GOT3 (cell line): ENCODE results near the gene AKAP12.

ENCODE experiments used
- DNase-seq: peaks from one replicate; lab custom pipeline; 2025; ENCODE audit warnings: mixed read lengths; lab: John Stamatoyannopoulos, UW

Gene AKAP12

DNA sequence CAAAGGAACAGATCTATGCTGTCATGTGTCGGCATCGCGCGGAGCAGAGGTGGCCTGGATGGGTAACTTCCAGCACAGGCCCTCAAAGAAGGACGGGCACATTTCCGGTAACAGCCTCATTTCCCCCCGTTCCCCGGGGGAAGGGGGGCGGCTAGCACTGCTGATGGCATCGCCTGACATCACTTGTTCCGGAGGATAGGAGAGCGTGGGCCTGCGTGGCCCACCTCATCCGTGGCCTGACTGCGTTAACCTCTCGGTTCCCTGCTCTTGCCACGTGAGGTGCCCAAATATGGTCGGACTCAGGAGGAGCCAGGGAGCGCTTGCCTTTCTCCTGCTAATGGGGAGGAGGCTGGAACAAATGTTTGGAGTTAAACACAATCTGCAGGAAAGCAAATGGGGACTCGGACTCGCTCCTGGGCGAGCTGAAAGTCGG is at the start of gene AKAP12:
Gene AKAP12 (plus strand): TSS at position 365 of the 433 bp plus-strand sequence. CDS start 596 bp downstream, outside the sequence.
- DNase-seq, result no peak

- DNase-seq, result no peak
These were observed 48.2 kb upstream of the AKAP12 start for GRCh38 chr6:151191527-151191926.

GRCh38 chr6:151196555-151196954 is 43.2 kb upstream of the AKAP12 start:
- no peak for DNase-seq

DNA sequence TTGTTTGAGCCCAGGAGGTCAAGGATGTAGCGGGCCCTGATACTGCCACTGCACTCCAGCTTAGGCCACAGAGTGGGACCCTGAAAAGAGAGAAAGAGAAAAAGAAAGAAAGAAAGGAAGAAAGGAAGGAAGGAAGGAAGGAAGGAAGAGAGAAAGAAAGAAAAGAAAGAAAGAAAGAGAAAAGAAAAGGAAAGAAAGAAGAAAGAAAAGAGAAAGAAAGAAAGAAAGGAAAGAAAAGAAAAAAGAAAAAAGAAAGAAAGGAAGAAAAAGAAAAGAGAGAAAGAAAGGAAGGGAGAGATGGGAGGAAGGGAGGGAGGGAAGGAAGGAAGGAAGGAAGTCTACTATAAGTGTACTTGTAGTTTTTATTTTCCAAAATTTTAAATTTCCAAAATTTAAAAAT is 42.2 kb upstream of the AKAP12 start:
- no peak for DNase-seq

- DNase-seq, result no peak
These were observed 39.8 kb upstream of the AKAP12 start for GRCh38 chr6:151199991-151200390.

- DNase-seq, result no peak
These were observed 33.8 kb upstream of the AKAP12 start for GRCh38 chr6:151205721-151206600.

DNA sequence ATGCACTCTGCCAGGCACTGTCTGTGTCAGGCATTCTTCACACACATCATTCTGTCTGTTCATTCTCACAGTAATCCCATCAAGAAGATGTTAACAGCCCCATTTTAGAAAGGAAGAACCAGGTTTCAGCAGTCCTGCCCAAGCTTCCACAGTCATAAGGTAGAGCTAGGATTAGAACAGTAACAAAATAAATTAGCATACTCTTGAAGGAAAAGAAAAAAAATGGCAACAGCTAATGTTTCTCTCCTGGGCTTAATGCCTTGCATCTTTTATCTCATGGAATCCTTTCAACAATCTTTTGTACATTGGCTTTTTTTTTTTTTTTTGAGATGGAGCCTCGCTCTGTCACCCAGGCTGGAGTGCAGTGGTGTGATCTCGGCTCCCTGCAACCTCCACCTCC is 32.1 kb upstream of the AKAP12 start:
- no peak for DNase-seq

DNA sequence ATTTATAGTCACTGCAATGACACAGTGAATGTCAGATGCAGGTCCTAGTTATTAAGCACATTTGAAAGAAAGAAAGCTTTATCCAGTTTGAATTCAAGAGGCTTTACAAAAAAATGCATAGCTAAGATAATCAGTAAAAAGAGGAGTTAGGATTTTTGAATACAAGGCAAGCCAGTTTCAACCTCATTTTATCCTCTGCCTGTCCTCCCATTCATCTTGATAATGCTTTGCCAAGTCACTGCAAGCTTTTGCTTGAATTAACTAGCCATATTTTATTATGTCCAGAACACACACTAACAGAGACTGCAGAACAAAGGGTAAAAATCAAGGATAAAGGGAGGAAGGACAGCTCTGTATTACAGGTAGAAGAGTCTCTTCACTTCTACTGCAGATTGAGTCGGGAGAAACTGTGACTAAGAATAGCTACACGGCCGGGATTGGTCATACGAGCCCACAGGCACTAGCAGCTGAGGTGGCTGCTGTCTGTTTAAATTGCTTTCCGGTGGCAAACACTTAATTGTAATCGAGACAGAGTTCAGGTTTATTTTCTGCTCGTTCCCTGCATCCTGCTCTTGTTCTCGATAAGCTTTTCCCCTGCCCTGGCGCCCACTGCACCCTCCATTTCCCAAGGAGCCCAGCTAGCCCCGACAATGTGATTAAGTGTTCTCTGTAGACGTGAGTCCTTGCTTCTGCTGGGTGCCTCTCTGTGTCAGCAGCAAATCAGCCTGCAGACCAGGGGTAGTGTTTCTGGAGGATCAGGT is 30.5 kb upstream of the AKAP12 start:
- no peak for DNase-seq

DNA sequence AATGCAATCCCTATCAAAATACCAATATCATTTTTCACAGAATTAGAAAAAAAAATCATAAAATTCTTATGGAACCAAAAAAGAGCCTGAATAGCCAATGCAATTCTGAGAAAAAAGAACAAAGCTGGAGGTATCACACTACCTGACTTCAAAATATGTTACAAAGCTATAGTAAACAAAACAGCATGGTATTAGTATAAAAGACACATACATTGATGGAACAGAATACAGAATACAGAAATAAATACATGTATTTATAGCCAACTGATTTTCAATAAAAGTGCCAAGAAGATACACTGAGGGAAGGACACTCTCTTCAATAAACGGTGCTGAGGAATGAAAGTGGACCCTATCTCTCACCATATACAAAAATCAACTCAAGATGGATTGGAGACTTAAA is 28.7 kb upstream of the AKAP12 start:
- no peak for DNase-seq

DNA sequence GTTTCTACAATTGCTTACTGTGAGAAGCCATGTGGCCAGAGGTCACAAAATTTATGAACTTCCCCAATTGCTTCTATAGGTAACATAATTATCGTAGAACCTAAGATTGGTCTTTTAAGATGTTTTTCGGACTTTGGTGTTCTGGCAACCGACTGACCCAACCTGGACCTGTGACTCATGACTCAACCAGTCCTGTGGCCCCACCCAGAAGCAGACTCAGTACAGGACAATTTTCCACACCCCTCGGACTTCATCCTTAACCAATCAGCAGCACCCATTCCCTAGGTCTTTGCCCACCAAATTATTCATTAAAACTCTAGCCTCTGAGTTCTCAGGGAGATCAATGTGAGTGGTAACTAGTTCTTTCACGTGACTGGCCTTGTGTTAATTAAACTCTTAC is 26.4 kb upstream of the AKAP12 start:
- DNase-seq, result no peak

GRCh38 chr6:151215999-151216398 is 23.8 kb upstream of the AKAP12 start:
- DNase-seq, result no peak

DNA sequence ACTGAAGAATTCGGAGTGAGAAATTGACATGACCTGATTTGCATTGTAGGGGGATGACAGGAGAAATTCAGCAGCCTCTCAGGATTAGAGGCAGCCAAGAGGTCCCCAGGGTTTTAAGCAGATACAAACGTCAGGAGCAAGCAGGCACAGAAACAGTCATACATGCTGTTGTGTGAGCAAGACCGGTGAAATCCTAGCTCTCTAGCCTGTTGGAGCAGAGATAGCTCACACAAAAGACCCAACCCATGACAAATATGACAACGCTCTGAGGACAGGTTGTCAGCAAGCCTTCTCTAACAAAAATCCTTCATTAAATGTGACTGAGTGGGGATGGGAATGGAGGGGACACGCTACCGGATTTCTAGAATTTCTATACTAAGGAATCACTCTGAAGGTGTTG is 23.0 kb upstream of the AKAP12 start:
- no peak for DNase-seq

GRCh38 chr6:151219192-151219591 is 20.6 kb upstream of the AKAP12 start:
- no peak for DNase-seq

- DNase-seq, result no peak
These were observed 15.7 kb upstream of the AKAP12 start for GRCh38 chr6:151224076-151224475.

GRCh38 chr6:151225919-151226318 is 13.8 kb upstream of the AKAP12 start:
- DNase-seq, result no peak

DNA sequence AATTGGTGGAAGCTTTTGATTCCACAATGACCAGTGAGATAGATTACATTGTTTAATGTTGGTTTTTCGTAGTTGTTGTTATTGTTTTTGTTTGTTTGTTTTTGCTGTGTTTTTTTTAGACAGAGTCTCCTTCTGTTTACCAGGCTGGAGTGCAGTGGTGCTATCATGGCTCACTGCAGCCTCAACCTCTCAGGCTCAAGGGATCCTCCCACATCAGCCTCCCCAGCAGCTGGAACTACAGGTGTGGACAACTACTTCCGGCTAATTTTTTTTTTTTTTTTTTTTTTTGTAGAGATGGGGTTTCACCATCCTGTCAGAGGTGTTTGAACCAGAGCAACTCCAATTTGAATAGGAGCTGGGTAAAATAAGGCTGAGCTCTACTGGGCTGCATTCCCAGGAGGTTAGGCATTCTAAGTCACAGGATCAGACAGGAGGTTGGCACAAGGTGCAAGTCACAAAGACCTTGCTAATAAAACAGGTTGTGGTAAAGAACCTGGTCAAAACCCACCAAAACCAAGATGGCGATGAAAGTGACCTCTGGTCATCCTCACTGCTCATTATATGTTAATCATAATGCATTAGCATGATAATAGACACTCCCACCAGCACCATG is 10.9 kb upstream of the AKAP12 start:
- no peak for DNase-seq

- no peak for DNase-seq
These were observed 10.1 kb upstream of the AKAP12 start for GRCh38 chr6:151229401-151230276.

GRCh38 chr6:151230277-151230577 is 9.5 kb upstream of the AKAP12 start:
- DNase-seq, result no peak

GRCh38 chr6:151232899-151233298 is 6.9 kb upstream of the AKAP12 start:
- DNase-seq, result no peak

DNA sequence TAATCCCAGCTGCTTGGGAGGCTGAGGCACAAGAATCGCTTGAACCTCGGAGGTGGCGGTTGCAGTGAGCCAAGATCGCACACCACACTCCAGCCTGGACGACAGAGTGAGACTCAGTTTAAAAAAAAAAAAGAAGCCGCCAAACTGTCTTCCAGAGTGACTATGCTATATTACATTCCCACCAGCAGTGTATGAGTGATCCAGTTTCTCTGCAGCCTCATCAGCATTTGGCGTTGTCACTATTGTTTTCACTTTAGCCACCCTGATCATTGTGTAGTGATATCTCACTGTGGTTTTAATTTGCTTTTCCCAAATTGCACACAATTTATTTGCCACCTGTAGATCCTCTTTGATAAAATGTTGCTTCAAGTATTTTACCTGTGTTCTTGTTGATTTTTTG is 6.0 kb upstream of the AKAP12 start:
- DNase-seq, result no peak

- DNase-seq, result no peak
These were observed 2.9 kb upstream of the AKAP12 start for GRCh38 chr6:151236668-151237401.
